ENCODE results near the gene JKAMP.

The JKAMP gene

GRCh38 chr14:59481871-59482540, 2.3 kb upstream of the JKAMP start:
- peak; percentile 59 for DNase-seq

- peak; percentile 96 for DNase-seq
Observed at GRCh38 chr14:59482541-59483331, 1.6 kb upstream of the JKAMP start.

GRCh38 chr14:59483363-59483762, 954 bp upstream of the JKAMP start:
- peak; percentile 70 for DNase-seq

- no peak for DNase-seq
Observed at GRCh38 chr14:59484639-59485175, 390 bp downstream of the JKAMP start.

- no peak for DNase-seq
Observed at GRCh38 chr14:59490756-59491155, 6.4 kb downstream of the JKAMP start.

- no peak for DNase-seq
Observed at GRCh38 chr14:59492384-59492783, 8.1 kb downstream of the JKAMP start.

GRCh38 chr14:59500732-59501131, 16.4 kb downstream of the JKAMP start:
- DNase-seq: no peak

GRCh38 chr14:59503256-59503655, 18.9 kb downstream of the JKAMP start:
- DNase-seq: no peak

- DNase-seq: peak; percentile 60
Observed at GRCh38 chr14:59507063-59507751, 22.9 kb downstream of the JKAMP start.

GRCh38 chr14:59507752-59508103, 23.4 kb downstream of the JKAMP start:
- no peak for DNase-seq

GRCh38 chr14:59509101-59509500, 24.8 kb downstream of the JKAMP start:
- no peak for DNase-seq

GRCh38 chr14:59510001-59510400, 25.7 kb downstream of the JKAMP start:
- DNase-seq: no peak

- DNase-seq: no peak
Observed at GRCh38 chr14:59510966-59511365, 26.6 kb downstream of the JKAMP start.

GRCh38 chr14:59511916-59512575, 27.7 kb downstream of the JKAMP start:
- no peak for DNase-seq

- no peak for DNase-seq
Observed at GRCh38 chr14:59520224-59520623, 35.9 kb downstream of the JKAMP start.

- no peak for DNase-seq
Observed at GRCh38 chr14:59529189-59529588, 44.9 kb downstream of the JKAMP start.

GRCh38 chr14:59530349-59530748, 46.0 kb downstream of the JKAMP start:
- no peak for DNase-seq

GRCh38 chr14:59532419-59532818, 48.1 kb downstream of the JKAMP start:
- no peak for DNase-seq

- DNase-seq: peak; percentile 23
Observed at GRCh38 chr14:59534361-59534987, 50.2 kb downstream of the JKAMP start.

- no peak for DNase-seq
Observed at GRCh38 chr14:59537476-59537875, 53.2 kb downstream of the JKAMP start.

GRCh38 chr14:59538936-59539335, 54.6 kb downstream of the JKAMP start:
- DNase-seq: no peak

GRCh38 chr14:59540852-59541251, 56.5 kb downstream of the JKAMP start:
- DNase-seq: no peak

- no peak for DNase-seq
Observed at GRCh38 chr14:59541731-59542130, 57.4 kb downstream of the JKAMP start.
